Midbrain (tissue), 1 donor: ENCODE measurements around the gene CHTF18.

Experiments used
- DNase-seq: peaks from one replicate; lab custom pipeline; 2025; lab: John Stamatoyannopoulos, UW

Gene CHTF18

DNA sequence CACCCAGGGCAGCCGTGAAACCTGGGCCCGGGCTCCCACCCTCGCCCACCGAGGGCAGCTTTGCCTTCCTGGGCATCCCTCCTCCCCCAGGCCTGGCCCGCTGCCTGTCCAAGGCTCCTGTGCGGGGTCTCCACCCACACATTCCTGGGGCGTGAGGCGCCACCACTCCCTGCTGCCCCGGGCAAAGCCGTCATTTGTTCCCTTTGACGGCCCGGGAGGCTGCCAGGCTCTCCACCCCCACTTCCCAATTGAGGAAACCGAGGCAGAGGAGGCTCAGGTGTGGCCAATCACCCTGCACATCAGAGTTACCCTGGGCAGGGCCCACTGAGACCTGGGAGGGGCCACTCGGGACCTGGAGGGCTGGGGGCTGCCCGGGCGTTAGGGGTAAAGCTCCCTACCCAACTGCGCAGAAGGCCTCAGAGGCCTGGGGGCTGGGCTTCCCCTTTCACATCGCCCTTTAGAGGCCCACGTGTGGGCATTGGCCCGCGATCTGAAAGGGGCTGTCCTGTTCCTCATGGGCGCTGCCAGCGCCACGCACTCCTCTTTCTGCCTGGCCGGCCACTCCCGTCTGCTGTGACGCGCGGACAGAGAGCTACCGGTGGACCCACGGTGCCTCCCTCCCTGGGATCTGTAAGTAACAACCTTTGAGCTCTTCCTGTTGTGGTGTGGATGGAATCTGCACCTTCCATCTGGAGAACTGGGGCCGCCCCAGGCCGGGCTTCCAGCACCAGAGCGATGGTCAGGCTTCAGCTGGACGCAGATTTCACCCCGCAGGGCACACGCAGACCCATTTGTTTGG lies 27.7 kb upstream of the CHTF18 start, which contains the start of gene MSLN:
TSS of gene MSLN (plus strand) at position 190 of the 799 bp plus-strand sequence. CDS start 1,947 bp downstream, outside the sequence.
- DNase-seq: no peak

DNA sequence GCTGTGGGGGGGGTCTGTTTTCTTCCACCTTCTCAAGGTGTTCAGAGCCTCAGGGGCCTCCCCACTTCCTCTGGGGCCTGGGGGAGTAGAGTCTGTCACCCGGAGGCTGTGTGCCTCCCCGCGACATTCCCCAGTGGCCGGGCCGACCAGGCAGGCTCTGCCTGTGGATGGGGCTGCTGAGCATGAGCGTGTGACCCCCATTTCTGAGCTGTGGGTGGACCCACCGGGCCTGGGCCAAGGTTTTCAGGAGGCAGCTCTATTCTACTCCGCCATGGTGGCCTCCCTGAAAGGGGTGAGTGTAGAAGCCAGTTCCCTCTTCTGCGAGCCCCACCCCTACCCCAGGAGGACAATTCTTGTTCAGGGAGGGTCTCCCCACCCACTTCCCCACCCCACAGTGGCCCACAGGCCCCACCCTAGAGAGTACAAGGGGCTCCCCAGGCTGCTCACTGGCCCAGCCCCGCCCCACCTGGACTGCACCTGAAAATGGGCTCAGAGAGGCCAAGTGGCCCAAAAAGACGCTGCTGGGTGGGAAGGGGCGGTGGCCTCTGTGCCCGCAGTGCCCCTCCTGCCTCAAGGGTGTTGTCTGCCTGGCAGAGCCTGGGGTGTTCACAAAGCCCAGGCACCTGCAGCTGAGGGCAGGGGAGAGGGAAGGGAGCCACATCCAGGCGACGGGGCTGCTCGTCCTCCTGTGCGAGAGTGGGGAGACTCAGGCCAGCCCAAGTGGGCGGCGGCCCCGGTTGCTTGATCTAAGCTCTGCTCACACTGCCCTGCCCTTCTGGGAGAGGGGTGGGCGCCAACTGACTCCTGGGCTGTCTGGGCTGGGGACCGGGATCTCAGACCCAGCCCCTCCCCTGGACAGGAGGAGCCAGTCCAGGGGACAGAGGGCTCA lies 26.6 kb upstream of the CHTF18 start:
- no peak for DNase-seq

DNA sequence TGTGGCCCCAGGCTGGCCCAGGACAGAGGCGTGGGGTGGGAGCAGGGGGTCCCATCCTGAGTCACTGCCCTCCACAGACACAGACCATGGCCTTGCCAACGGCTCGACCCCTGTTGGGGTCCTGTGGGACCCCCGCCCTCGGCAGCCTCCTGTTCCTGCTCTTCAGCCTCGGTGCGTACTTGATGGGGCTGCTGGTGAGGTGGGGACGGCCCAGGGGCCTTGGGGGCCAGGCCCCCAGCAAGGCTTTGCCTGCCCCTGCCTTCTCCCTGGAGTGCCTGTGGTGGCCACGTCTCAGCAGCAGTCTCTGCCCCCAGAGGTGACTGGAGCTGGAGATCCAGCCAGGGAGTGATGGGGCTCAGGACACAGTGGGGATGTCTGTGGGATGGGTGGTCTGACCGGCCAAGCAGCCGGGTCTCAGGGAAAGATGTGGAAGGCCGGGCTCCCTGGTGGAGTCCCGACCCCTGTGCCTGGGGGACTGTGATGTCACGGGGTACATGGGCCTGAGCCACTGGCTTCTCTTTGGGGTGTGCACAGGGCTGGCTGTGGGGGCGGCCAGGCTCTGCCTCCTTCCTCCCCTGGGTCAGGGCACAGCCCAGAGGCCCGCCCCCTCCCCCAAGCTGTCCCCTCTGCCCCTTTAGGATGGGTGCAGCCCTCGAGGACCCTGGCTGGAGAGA lies 25.7 kb upstream of the CHTF18 start:
- DNase-seq: no peak

DNA sequence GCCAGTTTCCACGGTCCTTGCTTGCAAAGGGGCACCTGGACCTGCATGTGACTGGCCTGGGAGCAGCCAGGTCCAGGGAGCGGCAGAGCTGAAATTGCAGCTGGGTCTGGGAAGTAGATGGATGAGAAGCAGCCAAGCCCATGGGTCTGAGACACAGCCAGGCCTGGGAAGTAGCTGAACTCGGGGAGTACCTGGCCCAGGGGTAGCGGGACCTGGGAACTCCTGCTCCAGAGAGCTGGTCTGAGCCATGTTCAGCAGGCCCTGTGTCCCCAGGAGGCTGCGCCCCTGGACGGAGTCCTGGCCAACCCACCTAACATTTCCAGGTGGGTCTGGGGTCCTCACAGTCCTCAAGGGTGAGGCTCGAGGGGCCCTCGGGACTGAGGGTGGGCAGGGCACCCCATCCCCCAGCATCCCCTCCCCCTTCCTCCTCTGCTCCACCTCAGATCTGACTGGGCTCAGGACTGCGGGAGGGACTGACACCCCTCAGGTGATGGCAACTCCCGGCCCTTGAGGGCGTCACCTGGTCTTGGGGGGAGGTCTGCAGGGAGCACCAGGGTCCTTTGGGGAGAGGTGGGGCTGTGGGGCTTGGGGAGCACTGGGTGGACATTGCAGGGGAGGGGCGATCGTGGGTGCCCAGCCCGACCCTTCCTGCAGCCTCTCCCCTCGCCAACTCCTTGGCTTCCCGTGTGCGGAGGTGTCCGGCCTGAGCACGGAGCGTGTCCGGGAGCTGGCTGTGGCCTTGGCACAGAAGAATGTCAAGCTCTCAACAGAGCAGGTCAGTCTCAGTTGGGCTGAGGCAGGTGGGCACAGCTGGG lies 24.8 kb upstream of the CHTF18 start:
- no peak for DNase-seq

DNA sequence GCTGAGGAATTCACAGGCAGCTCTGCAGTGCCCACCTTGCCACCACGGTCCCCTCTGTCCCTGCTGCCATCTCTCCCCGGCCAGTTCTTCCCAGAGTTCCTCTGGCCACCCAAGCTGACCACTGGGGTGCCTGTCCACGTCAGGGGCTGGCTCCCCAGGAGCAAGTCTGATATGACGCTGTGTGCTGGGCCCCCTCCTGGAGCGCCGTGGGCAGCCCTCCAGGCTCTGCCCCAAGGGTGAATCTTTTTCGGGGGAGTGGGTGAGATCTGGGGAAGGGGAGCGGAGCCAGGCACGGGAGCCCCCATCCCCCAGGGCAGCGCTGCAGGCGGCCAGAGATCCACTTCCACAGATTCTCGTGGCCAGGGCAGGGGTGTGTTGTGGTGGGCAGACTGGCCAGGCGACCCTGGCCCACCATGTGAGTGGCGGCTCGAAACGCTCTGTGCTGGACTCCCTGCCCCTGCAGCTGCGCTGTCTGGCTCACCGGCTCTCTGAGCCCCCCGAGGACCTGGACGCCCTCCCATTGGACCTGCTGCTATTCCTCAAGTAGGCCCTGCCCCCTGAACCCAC lies 24.2 kb upstream of the CHTF18 start:
- DNase-seq: no peak

DNA sequence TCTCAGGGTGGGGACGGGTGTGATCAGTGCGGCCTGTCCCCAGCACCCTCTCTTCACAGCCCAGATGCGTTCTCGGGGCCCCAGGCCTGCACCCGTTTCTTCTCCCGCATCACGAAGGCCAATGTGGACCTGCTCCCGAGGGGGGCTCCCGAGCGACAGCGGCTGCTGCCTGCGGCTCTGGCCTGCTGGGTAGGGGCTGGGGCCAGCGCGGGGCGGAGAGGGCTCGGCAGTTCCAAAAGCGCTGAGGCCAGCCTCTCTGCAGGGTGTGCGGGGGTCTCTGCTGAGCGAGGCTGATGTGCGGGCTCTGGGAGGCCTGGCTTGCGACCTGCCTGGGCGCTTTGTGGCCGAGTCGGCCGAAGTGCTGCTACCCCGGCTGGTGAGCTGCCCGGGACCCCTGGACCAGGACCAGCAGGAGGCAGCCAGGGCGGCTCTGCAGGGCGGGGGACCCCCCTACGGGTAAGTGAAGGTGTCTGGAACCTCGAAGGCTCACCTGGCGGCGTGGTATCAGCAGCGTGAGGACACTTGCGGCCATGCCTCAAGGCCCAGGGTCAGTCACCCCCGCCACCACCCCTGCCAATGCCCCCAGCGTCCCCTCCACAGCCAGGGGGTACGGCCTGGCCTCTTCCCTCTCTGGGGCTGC lies 23.5 kb upstream of the CHTF18 start:
- DNase-seq: no peak

DNA sequence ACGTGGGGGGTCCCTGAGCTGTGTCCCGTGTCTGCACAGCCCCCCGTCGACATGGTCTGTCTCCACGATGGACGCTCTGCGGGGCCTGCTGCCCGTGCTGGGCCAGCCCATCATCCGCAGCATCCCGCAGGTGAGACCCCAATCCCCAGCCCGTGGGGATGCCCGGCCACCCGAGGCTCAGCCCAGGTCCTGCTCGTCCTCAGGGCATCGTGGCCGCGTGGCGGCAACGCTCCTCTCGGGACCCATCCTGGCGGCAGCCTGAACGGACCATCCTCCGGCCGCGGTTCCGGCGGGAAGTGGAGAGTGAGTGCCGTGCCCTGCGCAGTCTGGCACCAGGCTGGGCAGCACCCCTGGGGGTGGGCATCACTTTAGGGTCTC lies 22.9 kb upstream of the CHTF18 start:
- DNase-seq: no peak

DNA sequence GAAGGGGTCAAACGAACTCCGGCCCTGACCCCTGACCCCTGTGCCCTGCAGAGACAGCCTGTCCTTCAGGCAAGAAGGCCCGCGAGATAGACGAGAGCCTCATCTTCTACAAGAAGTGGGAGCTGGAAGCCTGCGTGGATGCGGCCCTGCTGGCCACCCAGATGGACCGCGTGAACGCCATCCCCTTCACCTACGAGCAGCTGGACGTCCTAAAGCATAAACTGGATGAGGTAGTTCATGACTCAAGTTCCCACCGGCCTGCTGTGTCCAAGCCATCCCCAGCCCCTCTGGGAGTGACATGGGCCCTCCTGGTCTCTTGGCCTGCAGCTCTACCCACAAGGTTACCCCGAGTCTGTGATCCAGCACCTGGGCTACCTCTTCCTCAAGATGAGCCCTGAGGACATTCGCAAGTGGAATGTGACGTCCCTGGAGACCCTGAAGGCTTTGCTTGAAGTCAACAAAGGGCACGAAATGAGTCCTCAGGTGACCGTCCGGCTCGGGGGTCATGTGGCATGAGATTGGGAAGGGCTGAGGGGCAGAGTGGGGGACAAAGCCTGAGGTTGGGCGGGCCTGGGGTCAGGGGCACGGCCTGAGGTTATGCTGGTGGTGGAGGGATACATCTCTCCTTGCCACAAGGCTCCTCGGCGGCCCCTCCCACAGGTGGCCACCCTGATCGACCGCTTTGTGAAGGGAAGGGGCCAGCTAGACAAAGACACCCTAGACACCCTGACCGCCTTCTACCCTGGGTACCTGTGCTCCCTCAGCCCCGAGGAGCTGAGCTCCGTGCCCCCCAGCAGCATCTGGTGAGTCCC lies 22.2 kb upstream of the CHTF18 start:
- no peak for DNase-seq

DNA sequence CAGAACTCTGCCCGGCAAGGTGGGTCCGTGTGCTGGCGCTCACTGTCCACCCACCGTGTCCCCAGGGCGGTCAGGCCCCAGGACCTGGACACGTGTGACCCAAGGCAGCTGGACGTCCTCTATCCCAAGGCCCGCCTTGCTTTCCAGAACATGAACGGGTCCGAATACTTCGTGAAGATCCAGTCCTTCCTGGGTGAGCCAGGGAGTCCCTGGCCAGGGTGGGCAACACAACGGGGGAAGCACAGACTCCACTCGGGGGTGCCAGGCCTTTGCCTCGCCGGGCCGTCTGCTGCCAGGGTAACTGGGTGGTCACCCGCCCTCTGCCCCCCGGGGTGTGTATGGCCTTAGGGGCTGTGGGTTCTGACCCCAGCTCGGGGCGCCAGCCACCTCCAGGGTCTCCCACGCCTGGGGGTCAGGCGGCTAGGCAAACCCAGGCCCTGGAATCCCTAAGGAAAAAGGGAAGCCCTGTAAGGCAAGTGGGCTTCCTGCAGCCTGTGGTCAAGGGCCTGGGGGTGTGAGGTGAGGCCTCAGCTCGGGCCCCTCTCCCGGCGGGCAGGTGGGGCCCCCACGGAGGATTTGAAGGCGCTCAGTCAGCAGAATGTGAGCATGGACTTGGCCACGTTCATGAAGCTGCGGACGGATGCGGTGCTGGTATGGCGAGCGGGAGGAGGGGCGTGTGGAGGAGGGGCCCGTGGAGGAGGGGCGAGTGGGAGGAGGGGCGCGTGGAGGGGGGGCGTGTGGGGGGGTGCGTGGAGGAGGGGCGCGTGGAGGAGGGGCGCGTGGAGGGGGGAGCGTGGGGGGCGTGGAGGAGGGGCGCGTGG lies 21.4 kb upstream of the CHTF18 start:
- no peak for DNase-seq

DNA sequence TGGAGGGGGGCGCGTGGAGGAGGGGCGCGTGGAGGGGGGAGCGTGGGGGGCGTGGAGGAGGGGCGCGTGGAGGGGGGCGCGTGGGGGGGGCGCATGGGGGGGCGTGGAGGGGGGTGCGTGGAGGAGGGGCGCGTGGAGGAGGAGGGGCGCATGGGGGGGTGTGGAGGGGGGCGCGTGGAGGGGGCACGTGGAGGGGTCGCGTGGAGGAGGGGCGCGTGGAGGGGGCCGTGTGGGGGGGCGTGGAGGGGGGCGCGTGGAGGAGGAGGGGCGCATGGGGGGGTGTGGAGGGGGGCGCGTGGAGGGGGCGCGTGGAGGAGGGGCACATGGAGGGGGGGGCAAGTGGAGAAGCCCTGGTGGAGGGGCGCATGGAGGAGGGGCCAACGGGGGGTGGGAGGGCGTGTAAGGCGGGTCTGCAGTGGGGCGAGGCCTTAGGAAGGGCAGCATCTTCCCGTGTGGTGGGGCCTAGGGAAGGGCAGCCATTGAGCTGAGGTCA lies 20.6 kb upstream of the CHTF18 start:
- DNase-seq: no peak

DNA sequence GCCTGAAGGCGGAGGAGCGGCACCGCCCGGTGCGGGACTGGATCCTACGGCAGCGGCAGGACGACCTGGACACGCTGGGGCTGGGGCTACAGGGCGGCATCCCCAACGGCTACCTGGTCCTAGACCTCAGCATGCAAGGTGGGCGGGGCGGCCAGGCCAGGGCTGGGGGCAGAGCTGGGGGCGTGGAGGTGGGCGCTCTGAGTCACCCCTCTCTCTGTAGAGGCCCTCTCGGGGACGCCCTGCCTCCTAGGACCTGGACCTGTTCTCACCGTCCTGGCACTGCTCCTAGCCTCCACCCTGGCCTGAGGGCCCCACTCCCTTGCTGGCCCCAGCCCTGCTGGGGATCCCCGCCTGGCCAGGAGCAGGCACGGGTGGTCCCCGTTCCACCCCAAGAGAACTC lies 20.0 kb upstream of the CHTF18 start:
- no peak for DNase-seq

DNA sequence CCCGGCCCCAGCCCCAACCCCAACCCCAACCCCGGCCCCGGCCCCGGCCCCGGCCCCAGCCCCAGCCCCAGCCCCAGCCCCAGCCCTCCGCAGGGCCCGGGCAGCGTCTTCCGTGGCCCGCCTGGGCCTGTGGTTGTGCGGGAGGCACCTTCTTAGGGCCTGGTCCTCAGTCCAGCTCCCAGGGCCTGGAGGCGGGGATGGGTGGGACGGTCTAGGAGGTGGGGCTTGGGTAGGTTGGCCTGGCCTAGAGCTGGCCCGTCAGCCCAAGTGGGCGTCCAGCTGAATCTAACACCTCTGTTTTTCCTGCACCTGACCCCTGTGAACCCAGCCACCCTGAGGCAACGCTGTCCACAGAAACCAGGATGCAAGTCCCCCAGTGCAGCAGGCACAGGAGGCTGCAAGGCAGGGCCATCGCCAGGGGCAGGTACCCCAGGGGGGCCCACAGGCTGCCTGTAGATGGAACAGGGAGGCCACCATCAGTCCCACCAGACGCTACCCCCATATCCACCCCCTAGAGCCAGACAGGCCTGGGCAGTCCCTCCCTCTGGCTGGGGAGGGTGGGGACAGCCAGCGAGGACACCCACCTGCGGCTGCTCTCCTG lies 19.1 kb upstream of the CHTF18 start:
- no peak for DNase-seq

DNA sequence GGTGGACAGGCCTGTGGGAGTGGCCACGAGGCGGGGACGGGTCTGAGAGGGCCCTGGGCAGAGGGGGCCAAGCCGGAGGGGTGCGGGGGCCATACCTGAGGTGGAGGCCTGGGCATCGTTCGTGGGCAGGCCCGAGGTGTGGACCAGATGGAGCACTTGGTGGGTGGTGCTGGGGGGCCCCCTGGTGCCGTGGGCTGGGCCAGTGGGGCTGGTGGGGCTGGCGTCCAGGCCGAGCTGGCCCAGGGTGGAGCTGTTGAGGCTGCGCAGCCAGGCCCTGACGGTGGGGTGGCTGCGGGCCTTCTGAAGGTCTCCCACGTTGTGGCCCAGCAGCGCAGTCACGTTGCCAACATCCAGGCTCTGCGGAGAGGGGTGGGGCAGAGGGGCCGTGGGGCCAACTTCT lies 18.5 kb upstream of the CHTF18 start:
- no peak for DNase-seq

DNA sequence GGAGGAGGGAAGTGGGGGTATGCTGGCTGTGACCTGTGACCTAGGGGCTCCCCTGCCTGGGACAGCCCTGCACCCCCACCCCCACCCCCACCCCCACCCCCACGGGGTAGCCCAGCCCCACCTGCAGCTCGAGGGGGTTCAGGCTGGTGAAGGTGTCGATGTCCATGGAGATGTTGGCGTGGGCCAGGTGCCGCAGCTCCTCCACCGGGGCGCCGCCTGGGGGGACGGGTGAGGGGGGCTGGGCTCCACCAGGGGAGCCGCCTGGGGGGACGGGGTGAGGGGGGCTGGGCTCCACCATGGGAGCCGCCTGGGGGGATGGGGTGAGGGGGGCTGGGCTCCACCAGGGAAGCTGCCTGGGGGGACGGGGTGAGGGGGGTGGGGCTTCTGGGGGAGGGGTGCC lies 18.0 kb upstream of the CHTF18 start:
- no peak for DNase-seq

DNA sequence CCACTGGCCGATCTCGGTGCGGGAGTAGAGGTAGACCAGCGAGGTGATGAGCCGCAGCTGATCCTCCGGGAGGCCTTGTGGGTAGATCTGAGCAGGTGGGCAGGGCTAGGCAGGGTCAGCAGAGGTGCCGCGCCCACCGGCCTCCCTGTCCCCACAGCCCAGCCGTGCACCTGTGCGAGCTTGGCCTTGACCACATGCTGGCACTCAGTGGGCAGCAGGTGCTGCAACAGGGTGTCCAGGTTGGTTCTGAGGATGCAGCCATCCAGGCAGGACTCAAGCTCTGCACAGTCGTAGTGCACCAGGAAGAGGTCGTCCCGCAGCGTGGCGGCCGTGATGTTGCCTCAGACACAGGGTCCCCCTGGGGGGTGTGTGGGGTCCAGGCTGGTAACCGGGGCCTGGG lies 15.5 kb upstream of the CHTF18 start:
- no peak for DNase-seq

DNA sequence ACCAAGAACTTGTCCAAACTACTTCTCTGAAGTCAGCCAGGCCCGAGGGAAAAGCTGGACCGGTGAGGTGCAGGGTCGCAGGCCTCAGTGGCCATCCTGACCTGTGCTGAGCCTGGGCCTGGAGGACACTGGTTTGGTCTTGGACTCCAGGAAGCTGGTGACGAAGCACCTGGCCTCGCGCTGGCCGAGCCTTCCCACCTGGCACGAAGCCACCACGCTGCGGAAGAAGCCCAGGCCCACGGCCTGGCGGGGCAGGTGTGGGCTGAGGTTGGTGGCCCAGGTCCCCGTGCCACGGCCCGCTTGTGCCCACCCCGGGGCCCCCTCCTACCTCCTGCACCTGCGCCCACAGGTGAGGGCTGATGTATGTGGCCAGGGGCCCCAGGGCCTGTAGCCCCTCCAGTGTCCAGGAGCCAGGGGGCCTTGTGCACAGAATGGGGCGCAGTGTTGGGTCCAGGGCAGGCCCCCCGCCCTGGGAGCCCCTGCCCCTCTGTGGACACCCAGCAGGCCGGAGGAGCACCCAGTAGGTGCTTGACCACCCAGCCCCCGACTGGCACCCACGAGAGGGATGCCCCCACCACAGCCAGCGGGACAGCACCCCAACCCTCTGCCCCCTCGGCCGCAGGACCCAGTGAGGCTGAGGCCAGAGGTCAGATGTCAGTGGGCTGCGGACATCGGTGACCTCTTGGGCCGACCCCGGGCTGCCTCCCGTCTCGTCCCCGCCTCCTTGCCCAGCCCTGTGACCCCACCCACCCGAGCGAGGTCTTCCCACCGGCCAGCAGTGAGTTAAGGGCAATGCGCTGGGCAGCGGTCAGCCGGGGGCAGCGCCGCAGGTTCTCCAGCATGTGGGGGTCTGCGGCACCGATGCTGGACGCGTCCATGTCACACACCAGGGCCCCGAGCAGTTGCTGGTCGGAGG lies 14.1 kb upstream of the CHTF18 start:
- no peak for DNase-seq

DNA sequence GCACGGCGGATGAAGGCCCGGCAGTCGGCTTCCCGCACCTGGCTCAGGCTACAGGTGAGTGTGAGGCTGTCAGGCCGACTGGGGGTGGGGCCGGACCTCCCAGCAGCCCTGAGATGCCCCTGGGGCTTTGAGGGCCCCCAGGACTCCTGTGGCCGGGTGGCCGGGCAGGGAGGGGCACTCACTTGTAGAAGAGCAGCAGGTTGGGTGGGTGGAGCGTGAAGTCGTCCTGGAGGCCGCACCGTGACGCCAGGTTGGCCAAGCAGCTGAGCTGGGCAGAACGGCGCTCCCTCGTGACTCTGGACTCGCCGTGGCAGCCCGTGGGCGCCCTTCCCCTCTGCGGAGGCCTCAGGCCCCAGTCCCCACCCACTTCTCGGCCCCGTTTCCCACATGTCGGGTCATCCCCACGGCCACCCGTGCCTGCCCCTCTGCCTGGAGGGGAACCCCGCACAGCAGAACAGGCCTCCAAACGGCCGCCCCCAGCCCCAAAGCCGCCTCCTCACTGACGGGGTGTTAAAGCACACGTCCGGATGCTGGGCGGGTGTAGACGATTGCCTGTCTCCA lies 13.1 kb upstream of the CHTF18 start:
- DNase-seq: no peak
